ENCODE results near the gene NDUFAB1.
"Not testable (repeated sequence)": the region's sequence is repeated elsewhere in the genome, so short reads cannot be mapped to it uniquely, and the experiment has no call there.

The NDUFAB1 gene

GRCh38 chr16:23584186-23585076, 11.7 kb downstream of the NDUFAB1 start:
- DNase-seq (ENCODE audit: low spot score): no peak

- DNase-seq (ENCODE audit: low spot score): not testable (repeated sequence)
Measured at GRCh38 chr16:23583271-23583670, 12.8 kb downstream of the NDUFAB1 start.

GRCh38 chr16:23581764-23582163, 14.4 kb downstream of the NDUFAB1 start:
- DNase-seq (ENCODE audit: low spot score): no peak

GRCh38 chr16:23580391-23580790, 15.7 kb downstream of the NDUFAB1 start:
- no peak for DNase-seq (ENCODE audit: low spot score)

- DNase-seq (ENCODE audit: low spot score): no peak
Measured at GRCh38 chr16:23579371-23579770, 16.7 kb downstream of the NDUFAB1 start.

GRCh38 chr16:23578101-23578830, 17.9 kb downstream of the NDUFAB1 start:
- no peak for DNase-seq (ENCODE audit: low spot score)

- DNase-seq (ENCODE audit: low spot score): no peak
Measured at GRCh38 chr16:23577493-23577892, 18.6 kb downstream of the NDUFAB1 start.

GRCh38 chr16:23575834-23576233, 20.3 kb downstream of the NDUFAB1 start:
- no peak for DNase-seq (ENCODE audit: low spot score)

- no peak for DNase-seq (ENCODE audit: low spot score)
Measured at GRCh38 chr16:23573817-23574216, 22.3 kb downstream of the NDUFAB1 start.

GRCh38 chr16:23572394-23572793, 23.7 kb downstream of the NDUFAB1 start:
- no peak for DNase-seq (ENCODE audit: low spot score)

GRCh38 chr16:23571895-23572294, 24.2 kb downstream of the NDUFAB1 start:
- no peak for DNase-seq (ENCODE audit: low spot score)

- DNase-seq (ENCODE audit: low spot score): no peak
Measured at GRCh38 chr16:23570992-23571632, 25.0 kb downstream of the NDUFAB1 start.

GRCh38 chr16:23567602-23568001, 28.5 kb downstream of the NDUFAB1 start:
- DNase-seq (ENCODE audit: low spot score): no peak

- no peak for DNase-seq (ENCODE audit: low spot score)
Measured at GRCh38 chr16:23566724-23567123, 29.4 kb downstream of the NDUFAB1 start.

- no peak for DNase-seq (ENCODE audit: low spot score)
Measured at GRCh38 chr16:23564575-23565363, 31.3 kb downstream of the NDUFAB1 start.

- no peak for DNase-seq (ENCODE audit: low spot score)
Measured at GRCh38 chr16:23563186-23563585, 32.9 kb downstream of the NDUFAB1 start.

GRCh38 chr16:23562505-23562904, 33.6 kb downstream of the NDUFAB1 start:
- DNase-seq (ENCODE audit: low spot score): no peak

- no peak for DNase-seq (ENCODE audit: low spot score)
Measured at GRCh38 chr16:23561586-23561985, 34.5 kb downstream of the NDUFAB1 start.

- no peak for DNase-seq (ENCODE audit: low spot score)
Measured at GRCh38 chr16:23557779-23558702, 38.1 kb downstream of the NDUFAB1 start.

- DNase-seq (ENCODE audit: low spot score): peak; percentile 94
Measured at GRCh38 chr16:23556881-23557778, 39.0 kb downstream of the NDUFAB1 start, which contains the start of the genes EARS2 and UBFD1. EARS2 (minus strand) TSS chr16:23557350; CDS start chr16:23557343, 7 bp downstream. UBFD1 (plus strand) TSS chr16:23557727; CDS start chr16:23557743, 16 bp downstream.
